ENCODE results near the gene JAGN1. TPM values are rescaled to one million over a fixed set of nuclear protein-coding genes. Genes with fewer than 3 reads are reported as not detected.

JAGN1 gene
- polyA plus RNA-seq, 1 of the 3 experiments (the other 2 are of a cell fraction): 41.6 TPM

- ChIA-PET CTCF (interaction anchor here (0.8 kb wide), 1 partner anchor 13 kb away, joined by 3 read pairs; no protein-coding TSS in a partner anchor), POLR2A (interaction anchor here (3.8 kb wide), 1 partner anchor 9 kb away, joined by 58 read pairs; no protein-coding TSS in a partner anchor)
- 92% methylated on average over 5 of the region's 5 CpGs for WGBS (ENCODE audit: low lambda C conversion rate)
- H3K36me3 ChIP-seq (replicated peaks in 1 of 2; ENCODE audit: control insufficient read depth in 1 of 2, insufficient read depth in 2 of 2, low read length in 1 of 2): peaks cover 9 to 11% of the 10 kb centered on the region in 2 experiments
- H3K27ac ChIP-seq (ENCODE audit: low read depth in 2 of 2, low read length in 1 of 2): no peak overlapping the region
- peaks cover 5% of the 10 kb centered on the region for H3F3A ChIP-seq (replicated peaks; ENCODE audit: insufficient read depth)
- H3K9me3 ChIP-seq: no peaks in the 10 kb centered on the region
- DNase-seq: no peak
- H3K79me2 ChIP-seq (ENCODE audit: insufficient read depth): peaks cover 20% of the 10 kb centered on the region; the same call in 1 of the 2 replicates
- H3K4me1 ChIP-seq (ENCODE audit: control insufficient read depth in 1 of 2, insufficient read depth in 2 of 2, low read depth in 1 of 2, low read length in 1 of 2): peaks cover 12 to 19% of the 10 kb centered on the region in 2 experiments
- no peak overlapping the region; the same call in 1 of the 2 replicates for H3K4me2 ChIP-seq
- no peak overlapping the region for H3K4me3 ChIP-seq (ENCODE audit: low read depth in 2 of 2, low read length in 1 of 2)
- H3K9ac ChIP-seq: no peak overlapping the region
- TF ChIP-seq RCOR1 (IDR thresholded peaks at IDR 0.05; ENCODE audit: low read length) (no peak), RAD21 (IDR thresholded peaks at IDR 0.05; ENCODE audit: low read length) (no peak), CTCF (IDR thresholded peaks at IDR 0.05) (no peak), FOSL2 (IDR thresholded peaks at IDR 0.05; ENCODE audit: borderline replicate concordance, low read depth) (no peak), EZH2phosphoT487 (IDR thresholded peaks at IDR 0.05; ENCODE audit: borderline replicate concordance, low read depth) (no peak), MEF2A (IDR thresholded peaks at IDR 0.05; ENCODE audit: borderline replicate concordance, low read depth) (no peak), YY1 (IDR thresholded peaks at IDR 0.05; ENCODE audit: low read depth) (no peak), GABPA (IDR thresholded peaks at IDR 0.05; ENCODE audit: low read depth) (no peak), POLR2AphosphoS5 (IDR thresholded peaks at IDR 0.05; ENCODE audit: low read depth, low read length) (no peak)
- TF ChIP-seq, protein P1, sequence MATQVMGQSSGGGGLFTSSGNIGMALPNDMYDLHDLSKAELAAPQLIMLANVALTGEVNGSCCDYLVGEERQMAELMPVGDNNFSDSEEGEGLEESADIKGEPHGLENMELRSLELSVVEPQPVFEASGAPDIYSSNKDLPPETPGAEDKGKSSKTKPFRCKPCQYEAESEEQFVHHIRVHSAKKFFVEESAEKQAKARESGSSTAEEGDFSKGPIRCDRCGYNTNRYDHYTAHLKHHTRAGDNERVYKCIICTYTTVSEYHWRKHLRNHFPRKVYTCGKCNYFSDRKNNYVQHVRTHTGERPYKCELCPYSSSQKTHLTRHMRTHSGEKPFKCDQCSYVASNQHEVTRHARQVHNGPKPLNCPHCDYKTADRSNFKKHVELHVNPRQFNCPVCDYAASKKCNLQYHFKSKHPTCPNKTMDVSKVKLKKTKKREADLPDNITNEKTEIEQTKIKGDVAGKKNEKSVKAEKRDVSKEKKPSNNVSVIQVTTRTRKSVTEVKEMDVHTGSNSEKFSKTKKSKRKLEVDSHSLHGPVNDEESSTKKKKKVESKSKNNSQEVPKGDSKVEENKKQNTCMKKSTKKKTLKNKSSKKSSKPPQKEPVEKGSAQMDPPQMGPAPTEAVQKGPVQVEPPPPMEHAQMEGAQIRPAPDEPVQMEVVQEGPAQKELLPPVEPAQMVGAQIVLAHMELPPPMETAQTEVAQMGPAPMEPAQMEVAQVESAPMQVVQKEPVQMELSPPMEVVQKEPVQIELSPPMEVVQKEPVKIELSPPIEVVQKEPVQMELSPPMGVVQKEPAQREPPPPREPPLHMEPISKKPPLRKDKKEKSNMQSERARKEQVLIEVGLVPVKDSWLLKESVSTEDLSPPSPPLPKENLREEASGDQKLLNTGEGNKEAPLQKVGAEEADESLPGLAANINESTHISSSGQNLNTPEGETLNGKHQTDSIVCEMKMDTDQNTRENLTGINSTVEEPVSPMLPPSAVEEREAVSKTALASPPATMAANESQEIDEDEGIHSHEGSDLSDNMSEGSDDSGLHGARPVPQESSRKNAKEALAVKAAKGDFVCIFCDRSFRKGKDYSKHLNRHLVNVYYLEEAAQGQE (IDR thresholded peaks at IDR 0.05; ENCODE audit: low read depth, low read length): no peak
- no peaks in the 10 kb centered on the region for H4K20me1 ChIP-seq (ENCODE audit: insufficient read depth)
- H2AFZ ChIP-seq (ENCODE audit: low read depth): no peak overlapping the region
- no peaks in the 10 kb centered on the region for H3K9me2 ChIP-seq
- H3K27me3 ChIP-seq (ENCODE audit: insufficient read depth): no peaks in the 10 kb centered on the region
These were observed 45.6 kb downstream of the JAGN1 start for GRCh38 chr3:9935966-9936510.
